SK-N-MC (cell line): ENCODE measurements around the gene UGT1A10.
"Not testable (repeated sequence)": the region's sequence is repeated elsewhere in the genome, so short reads cannot be mapped to it uniquely, and the experiment has no call there.

Experiments
- DNase-seq: peaks from one replicate; pipeline ENCODE4 v3.0.0-alpha.2; 2011; ENCODE audit warnings: low read depth, low spot score
- H3K27ac ChIP-seq: fragments of 200-600 bp; sonication (generic); 2 replicates; pipeline ENCODE4 v1.5.1; 2016; ENCODE audit warnings: mixed run types
- H3K36me3 ChIP-seq: fragments of 200-600 bp; sonication (generic); 2 replicates; pipeline ENCODE4 v1.6.1; 2017; ENCODE audit warnings: antibody characterized with exemption, low read length, mixed read lengths; ENCODE audit not compliant: insufficient read depth
- H3K4me3 ChIP-seq: fragments of 200-600 bp; sonication (generic); 2 replicates; pipeline ENCODE4 v1.5.1; 2016
- H3K9ac ChIP-seq: fragments of 200-600 bp; sonication (generic); 2 replicates; pipeline ENCODE4 v1.8.0; 2017; ENCODE audit warnings: mixed run types, mixed read lengths; ENCODE audit not compliant: insufficient read length
- H3K9me3 ChIP-seq: fragments of 200-600 bp; sonication (generic); 2 replicates; pipeline ENCODE4 v1.6.1; 2017; ENCODE audit warnings: low read depth, mild to moderate bottlenecking, antibody characterized with exemption, low read length, moderate library complexity, mixed read lengths
- EZH2 ChIP-seq: fragments of 200-600 bp; sonication (generic); IDR thresholded peaks from one replicate; pipeline ENCODE4 v1.6.1; 2017; ENCODE audit warnings: antibody characterized with exemption
- FOXP2 ChIP-seq: optimal IDR thresholded peaks from 2 replicates; pipeline ENCODE3; 2011; ENCODE audit warnings: mild to moderate bottlenecking, moderate library complexity; ENCODE audit not compliant: insufficient read depth; ENCODE audit errors: extremely low read length, control extremely low read depth
- POLR2AphosphoS5 ChIP-seq: IDR thresholded peaks from 2 replicates; pipeline ENCODE4 v1.6.1; 2012; ENCODE audit warnings: mild to moderate bottlenecking, low read depth, low read length, borderline replicate concordance

Gene UGT1A10

GRCh38 chr2:233698740-233699139 lies 62.5 kb downstream of the UGT1A10 start:
- TF ChIP-seq POLR2AphosphoS5: no peak
- TF ChIP-seq EZH2: no peak
- no peak for TF ChIP-seq FOXP2
- DNase-seq: no peak
- H3K4me3 ChIP-seq: no peak overlapping the region
- 0 out of 2 replicates have a peak, but pooled peaks cover 3% of the 10 kb centered on the region for H3K9me3 ChIP-seq
- H3K27ac ChIP-seq: peak overlapping the region; percentile 100
- no peak overlapping the region for H3K9ac ChIP-seq
- H3K36me3 ChIP-seq: no peaks in the 10 kb centered on the region; the same call in 1 of the 2 replicates

GRCh38 chr2:233699424-233700027 lies 63.3 kb downstream of the UGT1A10 start:
- TF ChIP-seq POLR2AphosphoS5 (no peak), FOXP2 (no peak), EZH2 (no peak)
- Histone ChIP-seq H3K9me3 (0 out of 2 replicates have a peak, but pooled peaks cover 3% of the 10 kb centered on the region), H3K27ac (peak overlapping the region; percentile 100), H3K36me3 (no peaks in the 10 kb centered on the region; the same call in 1 of the 2 replicates), H3K9ac (peak overlapping the region; percentile 82), H3K4me3 (peak overlapping the region; percentile 47)
- no peak for DNase-seq

GRCh38 chr2:233700028-233700635 lies 63.9 kb downstream of the UGT1A10 start:
- Histone ChIP-seq H3K27ac (peak overlapping the region; percentile 100), H3K4me3 (peak overlapping the region; percentile 47), H3K9ac (peak overlapping the region; percentile 82), H3K36me3 (no peaks in the 10 kb centered on the region; the same call in 1 of the 2 replicates), H3K9me3 (0 out of 2 replicates have a peak, but pooled peaks cover 3% of the 10 kb centered on the region)
- DNase-seq: peak; percentile 96
- TF ChIP-seq POLR2AphosphoS5 (peak; percentile 37; the same call in 1 of the 2 replicates), EZH2 (no peak)

- H3K27ac ChIP-seq: peak overlapping the region; percentile 100; the same call in 1 of the 2 replicates
- not testable (repeated sequence) for H3K36me3 ChIP-seq, H3K4me3 ChIP-seq, H3K9ac ChIP-seq, DNase-seq, H3K9me3 ChIP-seq
Observed at GRCh38 chr2:233700842-233701241, 64.6 kb downstream of the UGT1A10 start.

- no peaks in the 10 kb centered on the region; the same call in 1 of the 2 replicates for H3K36me3 ChIP-seq
- TF ChIP-seq POLR2AphosphoS5 (no peak), EZH2 (no peak), FOXP2 (no peak)
- no peak overlapping the region for H3K4me3 ChIP-seq
- DNase-seq: no peak
- peak overlapping the region; percentile 48; the same call in 1 of the 2 replicates for H3K27ac ChIP-seq
- 0 out of 2 replicates have a peak, but pooled peaks cover 3% of the 10 kb centered on the region for H3K9me3 ChIP-seq
- H3K9ac ChIP-seq: no peak overlapping the region
Observed at GRCh38 chr2:233702238-233702637, 66.0 kb downstream of the UGT1A10 start.

- Histone ChIP-seq H3K27ac (no peak overlapping the region), H3K9ac (no peak overlapping the region), H3K9me3 (no peaks in the 10 kb centered on the region), H3K36me3 (no peaks in the 10 kb centered on the region; the same call in 1 of the 2 replicates), H3K4me3 (no peak overlapping the region)
- TF ChIP-seq FOXP2 (no peak), POLR2AphosphoS5 (no peak), EZH2 (no peak)
- DNase-seq: no peak
Observed at GRCh38 chr2:233705911-233706506, 69.8 kb downstream of the UGT1A10 start.

- DNase-seq: no peak
- no peak overlapping the region for H3K9ac ChIP-seq
- no peak overlapping the region for H3K4me3 ChIP-seq
- no peaks in the 10 kb centered on the region for H3K9me3 ChIP-seq
- TF ChIP-seq POLR2AphosphoS5: no peak
- no peak for TF ChIP-seq FOXP2
- no peak for TF ChIP-seq EZH2
- no peak overlapping the region for H3K27ac ChIP-seq
- no peaks in the 10 kb centered on the region; the same call in 1 of the 2 replicates for H3K36me3 ChIP-seq
Observed at GRCh38 chr2:233706720-233707119, 70.5 kb downstream of the UGT1A10 start.

GRCh38 chr2:233707940-233708644 lies 71.8 kb downstream of the UGT1A10 start:
- DNase-seq: no peak
- Histone ChIP-seq H3K9me3 (no peaks in the 10 kb centered on the region), H3K4me3 (no peak overlapping the region), H3K27ac (peak overlapping the region; percentile 32; the same call in 1 of the 2 replicates), H3K36me3 (no peaks in the 10 kb centered on the region), H3K9ac (no peak overlapping the region)
- TF ChIP-seq EZH2 (no peak), FOXP2 (no peak), POLR2AphosphoS5 (no peak)
